Measurements from ENCODE around the gene TMEM255A. TPM values are rescaled to one million over a fixed set of nuclear protein-coding genes. Genes with fewer than 3 reads are reported as not detected.

TMEM255A gene
- total and polyA plus RNA-seq, 2 donors from 2014 or later = 1.2 to 2.8 TPM

DNA sequence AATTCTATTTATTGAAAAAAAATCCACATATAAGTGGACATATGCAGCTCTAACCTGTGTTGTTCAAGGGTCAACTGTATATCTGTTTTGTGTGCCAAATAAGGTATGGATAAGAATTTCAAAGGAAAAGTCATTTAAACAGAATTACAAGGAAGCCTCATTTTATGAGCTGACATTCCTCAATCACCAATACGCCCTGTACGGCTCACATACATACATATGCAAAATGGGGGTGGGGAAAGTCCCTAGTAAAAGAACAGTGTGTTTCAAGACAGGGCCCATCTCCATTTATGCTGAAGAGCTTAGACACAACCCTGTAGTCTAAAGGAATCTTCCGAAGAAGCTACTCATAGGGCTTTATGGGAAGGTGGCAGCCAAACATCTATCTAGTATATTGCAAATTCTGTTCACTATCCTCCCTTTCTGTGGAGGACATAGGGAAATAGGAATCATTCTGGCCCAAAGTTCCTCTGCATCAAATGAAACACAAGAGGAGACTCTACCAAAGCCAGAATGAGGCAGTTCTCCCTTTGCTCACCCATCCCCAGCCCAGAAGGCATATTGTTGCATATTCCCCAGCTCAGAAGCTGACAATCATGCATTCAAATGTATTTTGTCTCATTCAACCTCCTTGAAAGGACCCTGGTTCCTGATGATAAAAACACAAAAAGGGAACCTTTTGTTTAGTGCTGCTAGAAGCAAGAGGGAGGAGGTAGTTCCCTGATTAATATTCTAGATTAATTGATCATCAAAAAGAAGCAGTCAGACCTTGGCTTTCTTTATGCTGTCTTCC lies 74.4 kb downstream of the TMEM255A start:
- TF ChIP-seq, protein P1, sequence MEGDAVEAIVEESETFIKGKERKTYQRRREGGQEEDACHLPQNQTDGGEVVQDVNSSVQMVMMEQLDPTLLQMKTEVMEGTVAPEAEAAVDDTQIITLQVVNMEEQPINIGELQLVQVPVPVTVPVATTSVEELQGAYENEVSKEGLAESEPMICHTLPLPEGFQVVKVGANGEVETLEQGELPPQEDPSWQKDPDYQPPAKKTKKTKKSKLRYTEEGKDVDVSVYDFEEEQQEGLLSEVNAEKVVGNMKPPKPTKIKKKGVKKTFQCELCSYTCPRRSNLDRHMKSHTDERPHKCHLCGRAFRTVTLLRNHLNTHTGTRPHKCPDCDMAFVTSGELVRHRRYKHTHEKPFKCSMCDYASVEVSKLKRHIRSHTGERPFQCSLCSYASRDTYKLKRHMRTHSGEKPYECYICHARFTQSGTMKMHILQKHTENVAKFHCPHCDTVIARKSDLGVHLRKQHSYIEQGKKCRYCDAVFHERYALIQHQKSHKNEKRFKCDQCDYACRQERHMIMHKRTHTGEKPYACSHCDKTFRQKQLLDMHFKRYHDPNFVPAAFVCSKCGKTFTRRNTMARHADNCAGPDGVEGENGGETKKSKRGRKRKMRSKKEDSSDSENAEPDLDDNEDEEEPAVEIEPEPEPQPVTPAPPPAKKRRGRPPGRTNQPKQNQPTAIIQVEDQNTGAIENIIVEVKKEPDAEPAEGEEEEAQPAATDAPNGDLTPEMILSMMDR (IDR thresholded peaks at IDR 0.05; ENCODE audit: borderline replicate concordance, extremely low read depth, insufficient read depth) = no peak
- Histone ChIP-seq H3K4me3 (ENCODE audit: low read length in 3 of 3) (no peak overlapping the region), H3K27me3 (ENCODE audit: control insufficient read depth, insufficient read depth, low read length) (no peaks in the 10 kb centered on the region), H3K9ac (ENCODE audit: low read length in 3 of 3) (no peak overlapping the region), H3K27ac (ENCODE audit: low read depth in 2 of 2, low read length in 2 of 2) (no peak overlapping the region), H3K36me3 (ENCODE audit: control insufficient read depth in 2 of 3, insufficient read depth in 3 of 3, low read length in 3 of 3) (no peaks in the 10 kb centered on the region), H3K4me1 (ENCODE audit: control insufficient read depth in 2 of 3, insufficient read depth in 2 of 3, low read depth in 1 of 3, low read length in 3 of 3) (no peaks in the 10 kb centered on the region), H3K9me3 (ENCODE audit: control insufficient read depth in 2 of 3, insufficient read depth in 1 of 3, low read length in 3 of 3) (no peaks in the 10 kb centered on the region)
- DNase-seq = no peak
- intact Hi-C loops (cut with DNase I) = no loop called here
- FAIRE-seq = no peak

DNA sequence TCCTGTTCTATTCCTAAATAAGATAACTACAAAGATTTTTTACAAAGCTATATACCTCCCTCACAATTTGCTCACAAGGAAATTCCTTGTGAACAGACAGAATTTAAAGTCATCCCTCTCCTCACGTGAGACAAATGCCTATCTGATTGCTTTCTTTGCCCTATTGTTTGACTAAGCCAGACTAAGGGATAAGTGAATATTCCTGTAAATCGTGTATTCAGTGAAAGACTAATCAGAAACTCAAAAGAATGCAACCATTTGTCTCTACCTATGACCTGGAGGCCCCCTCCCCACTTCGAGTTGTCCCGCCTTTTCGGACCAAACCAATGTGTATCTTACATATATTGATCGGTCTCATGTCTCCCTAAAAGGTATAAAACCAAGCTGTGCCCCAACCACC lies 76.0 kb downstream of the TMEM255A start:
- TF ChIP-seq, protein P1 (IDR thresholded peaks at IDR 0.05; ENCODE audit: borderline replicate concordance, extremely low read depth, insufficient read depth) = no peak
- Histone ChIP-seq H3K4me3 (ENCODE audit: low read length in 3 of 3) (no peak overlapping the region), H3K9ac (ENCODE audit: low read length in 3 of 3) (no peak overlapping the region), H3K27ac (ENCODE audit: low read depth in 2 of 2, low read length in 2 of 2) (no peak overlapping the region), H3K4me1 (ENCODE audit: control insufficient read depth in 2 of 3, insufficient read depth in 2 of 3, low read depth in 1 of 3, low read length in 3 of 3) (no peaks in the 10 kb centered on the region), H3K9me3 (ENCODE audit: control insufficient read depth in 2 of 3, insufficient read depth in 1 of 3, low read length in 3 of 3) (no peaks in the 10 kb centered on the region), H3K27me3 (ENCODE audit: control insufficient read depth, insufficient read depth, low read length) (no peaks in the 10 kb centered on the region), H3K36me3 (ENCODE audit: control insufficient read depth in 2 of 3, insufficient read depth in 3 of 3, low read length in 3 of 3) (no peaks in the 10 kb centered on the region)
- intact Hi-C loops (cut with DNase I) = no loop called here
- DNase-seq = no peak
- no peak for FAIRE-seq

DNA sequence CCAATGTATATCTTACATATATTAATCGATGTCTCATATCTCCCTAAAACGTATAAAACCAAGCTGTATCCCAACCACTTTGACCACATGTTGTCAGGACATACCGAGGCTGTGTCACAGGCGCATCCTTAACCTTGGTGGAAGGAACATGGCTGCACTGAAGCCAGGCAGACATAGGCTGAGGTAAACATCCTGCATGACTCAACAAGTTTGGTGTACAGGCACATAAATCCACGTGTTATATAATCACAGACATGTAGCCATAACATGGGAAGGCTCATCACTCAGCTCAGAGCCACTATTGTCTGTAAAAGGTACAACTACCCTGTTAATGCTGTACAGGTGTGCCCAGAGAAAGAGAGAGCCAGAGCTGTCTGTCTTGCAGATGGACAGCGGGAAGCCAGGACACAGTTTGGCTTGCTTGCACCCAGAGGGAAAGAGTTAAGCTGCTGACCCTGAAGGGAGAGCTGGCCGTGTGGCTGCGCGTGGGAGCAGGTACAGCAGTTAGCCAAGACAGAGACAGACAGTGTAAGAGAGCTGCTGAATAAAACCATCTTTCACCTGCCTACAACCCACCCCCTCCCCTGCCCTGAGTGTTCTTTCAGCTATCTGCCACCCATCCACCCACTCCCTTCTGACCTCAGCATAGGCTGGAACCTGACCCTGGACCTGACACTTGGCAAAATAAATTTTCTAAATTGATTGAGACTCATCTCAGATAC lies 82.9 kb downstream of the TMEM255A start:
- FAIRE-seq = no peak
- H3K9ac ChIP-seq (ENCODE audit: low read length in 3 of 3) = no peak overlapping the region
- H3K36me3 ChIP-seq (ENCODE audit: control insufficient read depth in 2 of 3, insufficient read depth in 3 of 3, low read length in 3 of 3) = no peaks in the 10 kb centered on the region
- H3K4me3 ChIP-seq (ENCODE audit: low read length in 3 of 3) = no peak overlapping the region
- H3K27me3 ChIP-seq (ENCODE audit: control insufficient read depth, insufficient read depth, low read length) = no peaks in the 10 kb centered on the region
- no peak overlapping the region for H3K27ac ChIP-seq (ENCODE audit: low read depth in 2 of 2, low read length in 2 of 2)
- intact Hi-C loops (cut with DNase I) = no loop called here
- no peaks in the 10 kb centered on the region for H3K4me1 ChIP-seq (ENCODE audit: control insufficient read depth in 2 of 3, insufficient read depth in 2 of 3, low read depth in 1 of 3, low read length in 3 of 3)
- TF ChIP-seq, protein P1 (IDR thresholded peaks at IDR 0.05; ENCODE audit: borderline replicate concordance, extremely low read depth, insufficient read depth) = no peak
- DNase-seq = no peak
- H3K9me3 ChIP-seq (ENCODE audit: control insufficient read depth in 2 of 3, insufficient read depth in 1 of 3, low read length in 3 of 3) = no peaks in the 10 kb centered on the region

Data from kidney (tissue), 14 donors.